Endothelial cell of umbilical vein (primary cell): ENCODE data around the gene ECPAS. TPM values are rescaled to one million over a fixed set of nuclear protein-coding genes. Genes with fewer than 3 reads are reported as not detected.

ENCODE experiments used
- BruUV-seq: library from RNA; stranded (reverse); fragments of 400-500 nt; replicated peaks from 2 replicates; lab custom pipeline; 2021; lab: Mats Ljungman, UMichigan
- CTCF ChIA-PET: fragments of 300-600, 350-600 bp; sonication (Branson Sonifier 250); formaldehyde crosslinking; loops from one replicate; lab custom pipeline; 2021; ENCODE audit warnings: antibody characterized with exemption, inconsistent platforms; lab: Charles Lee
- POLR2A ChIA-PET: fragments of 300-600, 350-600 bp; sonication (Branson Sonifier 250); formaldehyde crosslinking; loops from one replicate; lab custom pipeline; 2021; ENCODE audit warnings: antibody characterized with exemption, inconsistent platforms; lab: Charles Lee
- DNase-seq: peaks from one replicate; pipeline ENCODE4 v3.0.0-alpha.2; 2011; ENCODE audit warnings: low read depth, low spot score
- FAIRE-seq: peaks from 2 replicates; lab custom pipeline; 2011; peaks lifted over from hg19 to GRCh38; lab: Jason Lieb, UNC
- H2AFZ ChIP-seq: 2 replicates; pipeline ENCODE4 v1.6.0; 2012; ENCODE audit warnings: low read depth, low read length, control low read depth, inconsistent platforms
- H3K27ac ChIP-seq: 2 replicates; pipeline ENCODE4 v1.5.1; 2011; ENCODE audit warnings: low read depth, mild to moderate bottlenecking, control low read depth, low read length, moderate library complexity; ENCODE audit not compliant: insufficient read depth
- H3K27me3 ChIP-seq, 2 experiments: 2 replicates each; pipeline versions ENCODE4 v1.6.0 to v1.6.1; 2011; ENCODE audit warnings: low read length in 2 of 2, mixed read lengths in 1 of 2; ENCODE audit not compliant: control insufficient read depth in 2 of 2, insufficient read depth in 2 of 2
- H3K36me3 ChIP-seq, 2 experiments: 2 replicates in 1 of 2; 3 replicates in 1 of 2; pipeline ENCODE4 v1.5.1; 2011; ENCODE audit warnings: low read length in 2 of 2, mild to moderate bottlenecking in 1 of 2, moderate library complexity in 1 of 2; ENCODE audit not compliant: control insufficient read depth in 2 of 2, insufficient read depth in 2 of 2; ENCODE audit errors: extremely low read depth in 1 of 2
- H3K4me1 ChIP-seq: 3 replicates; pipeline ENCODE4 v1.5.1; 2011; ENCODE audit warnings: mild to moderate bottlenecking, low read length; ENCODE audit not compliant: control insufficient read depth, insufficient read depth; ENCODE audit errors: extremely low read depth
- H3K4me2 ChIP-seq: 2 replicates; pipeline ENCODE4 v1.6.1; 2011; ENCODE audit warnings: low read length, control low read depth, mixed read lengths; ENCODE audit not compliant: insufficient read depth
- H3K4me3 ChIP-seq, 3 experiments: fragments of 200-600 bp in 1 of 3; sonication (generic), shearing (Covaris generic) in 1 of 3; replicated peaks in 1 of 3; 2 replicates each; pipeline ENCODE4 v1.5.1; 2011 to 2016; ENCODE audit warnings: control low read depth in 3 of 3, low read length in 3 of 3, mild to moderate bottlenecking in 2 of 3, inconsistent platforms in 1 of 3, low read depth in 1 of 3, moderate library complexity in 1 of 3; ENCODE audit not compliant: insufficient read depth in 1 of 3
- H3K79me2 ChIP-seq: 2 replicates; pipeline ENCODE4 v1.6.0; 2012; ENCODE audit warnings: low read length, inconsistent platforms; ENCODE audit not compliant: control insufficient read depth, insufficient read depth
- H3K9ac ChIP-seq: replicated peaks from 2 replicates; pipeline ENCODE3; 2011; ENCODE audit warnings: low read length, control low read depth; ENCODE audit not compliant: insufficient read depth; ENCODE audit errors: extremely low read depth
- H3K9me1 ChIP-seq: replicated peaks from 3 replicates; pipeline ENCODE4 v1.6.0; 2011; ENCODE audit warnings: mild to moderate bottlenecking, low read length; ENCODE audit not compliant: control insufficient read depth, insufficient read depth; ENCODE audit errors: extremely low read depth
- H3K9me3 ChIP-seq: replicated peaks from 2 replicates; pipeline ENCODE4 v1.5.1; 2012; ENCODE audit warnings: low read length, inconsistent platforms; ENCODE audit not compliant: control insufficient read depth, insufficient read depth
- H4K20me1 ChIP-seq: replicated peaks from 2 replicates; pipeline ENCODE3; 2011; ENCODE audit warnings: mild to moderate bottlenecking, low read length; ENCODE audit not compliant: control insufficient read depth, insufficient read depth; ENCODE audit errors: extremely low read depth
- CTCF ChIP-seq, 2 donors: IDR thresholded peaks; 1 replicate in 1 of 2; 2 replicates in 1 of 2; pipeline ENCODE4 v1.5.1; 2011; ENCODE audit warnings: low read length in 2 of 2, mild to moderate bottlenecking in 2 of 2, moderate library complexity in 2 of 2, control low read depth in 1 of 2, inconsistent platforms in 1 of 2, low read depth in 1 of 2; ENCODE audit not compliant: insufficient read depth in 1 of 2; ENCODE audit errors: extremely low read depth in 1 of 2
- EZH2 ChIP-seq: IDR thresholded peaks from 2 replicates; pipeline ENCODE4 v1.6.1; 2012; ENCODE audit warnings: borderline replicate concordance, low read depth, mild to moderate bottlenecking, moderate library complexity, low read length, inconsistent platforms; ENCODE audit not compliant: severe bottlenecking
- FOS ChIP-seq: IDR thresholded peaks from 2 replicates; pipeline ENCODE4 v1.6.1; 2011; ENCODE audit warnings: mild to moderate bottlenecking, low read length, moderate library complexity, borderline replicate concordance; ENCODE audit not compliant: insufficient read depth
- JUN ChIP-seq: IDR thresholded peaks from 2 replicates; pipeline ENCODE4 v1.6.1; 2011; ENCODE audit warnings: borderline replicate concordance, low read depth; ENCODE audit not compliant: insufficient read length, insufficient read depth
- MAX ChIP-seq: IDR thresholded peaks from 2 replicates; pipeline ENCODE4 v1.6.1; 2011; ENCODE audit not compliant: insufficient read depth, insufficient read length
- MYC ChIP-seq: IDR thresholded peaks from one replicate; pipeline ENCODE4 v1.6.1; 2011; ENCODE audit warnings: mild to moderate bottlenecking, low read depth, low read length
- POLR2A ChIP-seq: IDR thresholded peaks from 2 replicates; pipeline ENCODE4 v1.6.1; 2012; ENCODE audit warnings: low read depth, mild to moderate bottlenecking, control low read depth, low read length
- POLR2AphosphoS5 ChIP-seq: IDR thresholded peaks from 2 replicates; pipeline ENCODE4 v1.6.1; 2012; ENCODE audit warnings: low read depth, mild to moderate bottlenecking, control low read depth, low read length, moderate library complexity; ENCODE audit not compliant: insufficient read depth
- dilution Hi-C: fragments of 300-500 bp; cut with MboI; formaldehyde crosslinking; loops from one replicate; pipeline ENCODE4 v1.15.0; 2019; ENCODE audit warnings: low sequenced_read_pairs; ENCODE audit not compliant: extremely low pct_ligation_motif_present
- intact Hi-C: fragments of 100-400 bp; cut with micrococcal nuclease; formaldehyde crosslinking; loops from one replicate; pipeline ENCODE4 v1.10.0; 2022
- polyA plus RNA-seq, 4 experiments: library from polyadenylated mRNA; depleted of rRNA in 3 of 4; stranded (reverse) in 3 of 4; unstranded in 1 of 4; fragments of >200 nt; gene quantifications; 2 replicates each; pipeline versions ENCODE4 v1.2.1 to v1.2.3, GENCODE V29; 2011 to 2012; ENCODE audit warnings: missing spikeins in 1 of 4
- total RNA-seq: library from RNA; stranded (reverse); gene quantifications from 2 replicates; pipeline ENCODE4 v1.2.3, GENCODE V29; 2021

ECPAS gene
- total and polyA plus RNA-seq, 2 donors (not counting 3 experiments of a cell fraction or from before 2014, with no cell fraction given): 17.9 to 89.3 TPM

DNA sequence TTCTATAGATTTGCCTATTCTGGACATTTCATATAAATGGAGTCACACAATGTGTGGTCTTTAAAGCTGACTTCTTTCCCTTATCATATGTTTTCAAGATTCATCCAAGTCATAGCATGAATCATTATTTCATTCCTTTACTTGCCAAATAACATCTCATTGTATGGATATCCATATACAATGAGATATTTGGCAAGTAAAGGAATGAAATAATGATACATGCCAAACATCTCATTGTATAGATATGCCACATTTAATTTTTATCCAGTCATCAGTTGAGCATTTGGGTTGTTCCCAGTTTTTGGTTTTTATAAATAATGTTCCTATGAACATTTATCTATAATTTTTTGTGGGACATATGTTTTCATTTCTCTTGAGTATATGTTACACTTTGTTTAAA, 133.6 kb downstream of the ECPAS start:
- ChIA-PET POLR2A (no interaction called here), CTCF (no interaction called here)
- no TSS peak for BruUV-seq
- Histone ChIP-seq H4K20me1 (no peaks in the 10 kb centered on the region), H3K36me3 (no peaks in the 10 kb centered on the region), H3K27ac (no peak overlapping the region), H3K27me3 (no peaks in the 10 kb centered on the region), H2AFZ (no peak overlapping the region), H3K9me1 (no peaks in the 10 kb centered on the region), H3K9ac (no peak overlapping the region), H3K4me2 (no peak overlapping the region), H3K9me3 (no peaks in the 10 kb centered on the region), H3K79me2 (no peaks in the 10 kb centered on the region), H3K4me3 (no peak overlapping the region), H3K4me1 (peaks cover 8% of the 10 kb centered on the region)
- DNase-seq: no peak
- intact Hi-C loops (no loop called here), dilution Hi-C loops (no loop called here)
- TF ChIP-seq EZH2: no peak
- TF ChIP-seq MYC: no peak
- TF ChIP-seq MAX: no peak
- no peak for TF ChIP-seq POLR2A
- TF ChIP-seq JUN: no peak
- TF ChIP-seq CTCF (IDR thresholded peaks at IDR 0.05; ENCODE audit: extremely low read depth in 1 of 2, insufficient read depth in 1 of 2, low read depth in 1 of 2, low read length in 2 of 2): no peak
- no peak for TF ChIP-seq FOS
- TF ChIP-seq POLR2AphosphoS5: no peak
- FAIRE-seq: no peak
